Astrocyte of the spinal cord (primary cell): Measurements from ENCODE around the gene VPS26B.
A peak's percentile ranks its signal among the peaks of the same experiment; 100 is the strongest.

Source experiments
- DNase-seq: peaks from one replicate; pipeline ENCODE4 v3.0.0; 2011; ENCODE audit warnings: low read depth, low spot score
- H3K4me3 ChIP-seq: 2 replicates; pipeline ENCODE4 v1.5.1; 2011; ENCODE audit warnings: low read depth, mild to moderate bottlenecking, low read length, moderate library complexity
- CTCF ChIP-seq: IDR thresholded peaks from 2 replicates; pipeline ENCODE4 v1.5.1; 2012; ENCODE audit warnings: low read depth, mild to moderate bottlenecking, low read length, inconsistent platforms
- in situ Hi-C: cut with HindIII; loops from 2 replicates; pipeline ENCODE4 v1.10.0; 2017; ENCODE audit warnings: low sequenced_read_pairs

VPS26B gene

GRCh38 chr11:134261626-134262488 lies 37.4 kb downstream of the VPS26B start:
- no peak overlapping the region for H3K4me3 ChIP-seq
- in situ Hi-C loops: no loop called here
- peak; percentile 10 for DNase-seq
- peak; percentile 64 for TF ChIP-seq CTCF

- in situ Hi-C loops: no loop called here
- TF ChIP-seq CTCF: no peak
- no peak for DNase-seq
- H3K4me3 ChIP-seq: no peak overlapping the region
Observed at GRCh38 chr11:134264966-134265764, 40.7 kb downstream of the VPS26B start.

GRCh38 chr11:134266440-134266839 lies 42.0 kb downstream of the VPS26B start:
- no peak for DNase-seq
- H3K4me3 ChIP-seq: no peak overlapping the region
- in situ Hi-C loops: no loop called here

GRCh38 chr11:134266841-134267251 lies 42.4 kb downstream of the VPS26B start:
- in situ Hi-C loops: no loop called here
- no peak overlapping the region for H3K4me3 ChIP-seq
- TF ChIP-seq CTCF: no peak
- peak; percentile 48 for DNase-seq

More at GRCh38 chr11:134266440-134266839, 42.0 kb downstream of the VPS26B start:
- TF ChIP-seq CTCF: no peak

GRCh38 chr11:134267461-134267860 lies 43.0 kb downstream of the VPS26B start:
- DNase-seq: no peak
- H3K4me3 ChIP-seq: no peak overlapping the region
- no peak for TF ChIP-seq CTCF
- in situ Hi-C loops: no loop called here

- no peak for TF ChIP-seq CTCF
- H3K4me3 ChIP-seq: no peak overlapping the region
- DNase-seq: no peak
- in situ Hi-C loops: no loop called here
Observed at GRCh38 chr11:134267966-134268365, 43.5 kb downstream of the VPS26B start.
